Ascending aorta (tissue), 2 donors: ENCODE results near the gene GPR107. TPM values are rescaled to one million over a fixed set of nuclear protein-coding genes. Genes with fewer than 3 reads are reported as not detected.

Source experiments
- DNase-seq, 2 donors: peaks; one replicate each; pipeline ENCODE4 v3.0.0-alpha.2; 2019; ENCODE audit warnings: low spot score in 2 of 2
- H3K27ac ChIP-seq, 2 donors: fragments of 200-600 bp; sonication (generic); one replicate each; pipeline ENCODE4 v1.5.1; 2016 to 2017; ENCODE audit warnings: mild to moderate bottlenecking in 1 of 2
- H3K27me3 ChIP-seq: fragments of 200-600 bp; sonication (generic); one replicate; pipeline ENCODE4 v1.5.1; 2017
- H3K36me3 ChIP-seq, 2 donors: fragments of 200-600 bp; sonication (generic); one replicate each; pipeline ENCODE4 v1.5.1; 2016
- H3K4me1 ChIP-seq, 2 donors: fragments of 200-600 bp; sonication (generic); one replicate each; pipeline ENCODE4 v1.5.1; 2016 to 2017; ENCODE audit warnings: mild to moderate bottlenecking in 1 of 2
- H3K4me3 ChIP-seq, 2 donors: fragments of 200-600 bp; sonication (generic); one replicate each; pipeline ENCODE4 v1.5.1; 2016 to 2017; ENCODE audit warnings: mild to moderate bottlenecking in 1 of 2
- H3K9me3 ChIP-seq, 2 donors: fragments of 200-600 bp; sonication (generic); one replicate each; pipeline ENCODE4 v1.5.1; 2016
- intact Hi-C: fragments of 100-400 bp; cut with DNase I; formaldehyde crosslinking; loops from one replicate; pipeline ENCODE4 v1.15.1; 2023
- total RNA-seq: library from RNA; depleted of rRNA; stranded (reverse); fragments of >200 nt; gene quantifications from one replicate; pipeline ENCODE4 v1.1.0, GENCODE V29; 2016
- TF ChIP-seq, protein P1 (sequence below), 3 experiments: fragments of 200-600 bp in 2 of 3; fragments of 450-650 bp in 1 of 3; sonication (generic) in 2 of 3; IDR thresholded peaks; one replicate each; pipeline ENCODE4 v1.5.1; 2016 to 2019; ENCODE audit warnings: antibody characterized with exemption in 3 of 3, mild to moderate bottlenecking in 1 of 3, moderate library complexity in 1 of 3

The GPR107 gene
- total RNA-seq, 1 donor from 2014 or later = 37.4 TPM

DNA sequence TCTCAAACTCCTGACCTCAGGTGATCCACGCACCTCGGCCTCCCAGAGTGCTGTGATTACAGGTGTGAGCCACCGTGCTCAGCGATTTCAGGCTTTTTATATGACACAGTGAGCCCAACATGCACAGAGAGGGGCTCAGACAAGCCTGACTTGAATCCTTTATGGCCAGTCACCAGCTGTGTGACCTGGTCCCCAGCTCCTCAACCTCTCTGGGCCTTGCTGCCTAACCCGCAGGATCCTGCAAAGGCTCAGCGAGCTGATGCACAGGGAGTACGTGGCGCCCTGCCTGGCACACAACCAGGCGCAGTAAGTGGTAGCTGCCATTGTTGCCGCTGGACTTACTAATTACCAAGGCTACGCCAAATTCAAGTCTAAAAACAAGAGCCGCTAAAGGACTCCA lies 101.9 kb downstream of the GPR107 start:
- intact Hi-C loops = loop anchor here (1.0 to 5.0 kb wide), 2 partner anchors 48 to 81 kb away; no protein-coding TSS in a partner anchor
- Histone ChIP-seq H3K36me3 (no peaks in the 10 kb centered on the region), H3K4me1 (no peaks in the 10 kb centered on the region)

DNA sequence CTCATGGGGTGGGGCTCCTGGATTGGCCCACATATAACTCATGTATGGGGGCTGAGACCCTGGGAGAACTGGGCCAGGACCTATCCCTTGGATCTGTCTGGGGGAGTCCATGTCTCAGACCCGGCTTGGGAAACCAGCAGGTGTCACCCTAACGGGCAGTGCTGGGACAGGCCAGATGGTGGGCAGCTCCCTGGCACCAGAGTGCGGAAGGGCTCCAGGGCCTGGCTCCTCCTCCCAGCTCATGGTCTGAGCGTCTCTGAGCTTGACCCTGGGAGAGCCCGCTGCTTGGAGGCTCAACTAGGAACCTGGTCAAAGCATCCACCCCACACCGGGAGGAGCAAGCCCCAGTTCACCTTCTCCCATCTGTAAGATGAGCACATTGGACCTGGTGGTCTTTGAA lies 103.0 kb downstream of the GPR107 start:
- no peaks in the 10 kb centered on the region for H3K4me1 ChIP-seq
- intact Hi-C loops = loop anchor here (1.0 to 5.0 kb wide), 2 partner anchors 49 to 80 kb away; no protein-coding TSS in a partner anchor
- TF ChIP-seq, protein P1, sequence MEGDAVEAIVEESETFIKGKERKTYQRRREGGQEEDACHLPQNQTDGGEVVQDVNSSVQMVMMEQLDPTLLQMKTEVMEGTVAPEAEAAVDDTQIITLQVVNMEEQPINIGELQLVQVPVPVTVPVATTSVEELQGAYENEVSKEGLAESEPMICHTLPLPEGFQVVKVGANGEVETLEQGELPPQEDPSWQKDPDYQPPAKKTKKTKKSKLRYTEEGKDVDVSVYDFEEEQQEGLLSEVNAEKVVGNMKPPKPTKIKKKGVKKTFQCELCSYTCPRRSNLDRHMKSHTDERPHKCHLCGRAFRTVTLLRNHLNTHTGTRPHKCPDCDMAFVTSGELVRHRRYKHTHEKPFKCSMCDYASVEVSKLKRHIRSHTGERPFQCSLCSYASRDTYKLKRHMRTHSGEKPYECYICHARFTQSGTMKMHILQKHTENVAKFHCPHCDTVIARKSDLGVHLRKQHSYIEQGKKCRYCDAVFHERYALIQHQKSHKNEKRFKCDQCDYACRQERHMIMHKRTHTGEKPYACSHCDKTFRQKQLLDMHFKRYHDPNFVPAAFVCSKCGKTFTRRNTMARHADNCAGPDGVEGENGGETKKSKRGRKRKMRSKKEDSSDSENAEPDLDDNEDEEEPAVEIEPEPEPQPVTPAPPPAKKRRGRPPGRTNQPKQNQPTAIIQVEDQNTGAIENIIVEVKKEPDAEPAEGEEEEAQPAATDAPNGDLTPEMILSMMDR (IDR thresholded peaks at IDR 0.05) = peak; percentile 48 to 62 (median 54)
- peak in 1 of 2 donors; percentile 79 for DNase-seq
- H3K36me3 ChIP-seq = no peaks in the 10 kb centered on the region
- H3K9me3 ChIP-seq = no peaks in the 10 kb centered on the region
- H3K27me3 ChIP-seq = no peaks in the 10 kb centered on the region
- H3K4me3 ChIP-seq = no peak overlapping the region
- no peak overlapping the region for H3K27ac ChIP-seq

More for the DNA sequence above, 101.9 kb downstream of the GPR107 start:
- Histone ChIP-seq H3K4me3 (no peak overlapping the region), H3K27me3 (no peaks in the 10 kb centered on the region), H3K27ac (no peak overlapping the region), H3K9me3 (no peaks in the 10 kb centered on the region)
- no peak for DNase-seq
- TF ChIP-seq, protein P1 (IDR thresholded peaks at IDR 0.05) = no peak

DNA sequence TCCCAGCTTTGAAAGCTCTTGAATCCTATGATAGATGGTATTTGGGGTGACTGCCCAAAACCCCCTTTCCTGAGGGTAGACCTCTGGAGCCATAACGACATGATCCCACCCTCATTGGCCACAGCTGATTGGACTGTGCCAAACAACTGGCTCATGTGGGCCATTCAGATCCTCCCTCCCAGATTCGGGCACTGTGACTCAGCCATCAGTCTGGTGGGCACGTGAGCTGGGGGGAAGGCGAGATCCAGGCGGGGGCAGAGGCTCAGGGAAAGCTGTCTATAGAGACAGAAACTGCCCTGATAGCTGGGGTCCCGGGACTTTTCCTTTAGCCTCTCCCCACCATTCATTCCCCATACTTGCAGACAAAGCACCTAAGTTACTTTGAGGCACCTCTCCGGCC lies 103.4 kb downstream of the GPR107 start:
- H3K9me3 ChIP-seq = no peaks in the 10 kb centered on the region
- no peak overlapping the region for H3K4me3 ChIP-seq
- intact Hi-C loops = loop anchor here (5.0 kb wide), 1 partner anchor 50 kb away; no protein-coding TSS in a partner anchor
- TF ChIP-seq, protein P1 (IDR thresholded peaks at IDR 0.05) = no peak
- H3K27ac ChIP-seq = no peak overlapping the region
- H3K27me3 ChIP-seq = no peaks in the 10 kb centered on the region
- no peaks in the 10 kb centered on the region for H3K4me1 ChIP-seq
- no peaks in the 10 kb centered on the region for H3K36me3 ChIP-seq
- no peak for DNase-seq

DNA sequence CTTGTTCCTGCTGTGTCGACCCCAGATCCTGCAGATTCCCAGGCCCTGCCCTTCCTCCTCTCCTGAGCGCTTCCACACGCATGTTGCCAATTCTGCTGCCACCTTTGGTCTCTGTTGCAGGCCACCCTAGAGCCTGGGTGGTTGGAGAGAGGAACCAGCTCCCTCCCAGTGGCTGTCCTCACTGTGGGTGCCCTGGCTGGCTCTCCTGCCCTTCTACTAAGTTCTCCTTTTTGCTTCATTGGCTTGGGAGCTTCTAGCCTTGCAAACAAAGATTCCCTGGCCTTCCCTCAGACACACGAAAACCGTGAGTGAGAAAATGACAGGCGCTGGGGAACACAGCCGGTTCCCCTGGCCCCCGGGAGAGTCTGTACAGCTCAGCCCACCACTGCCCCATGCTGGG lies 104.3 kb downstream of the GPR107 start:
- no peaks in the 10 kb centered on the region for H3K9me3 ChIP-seq

DNA sequence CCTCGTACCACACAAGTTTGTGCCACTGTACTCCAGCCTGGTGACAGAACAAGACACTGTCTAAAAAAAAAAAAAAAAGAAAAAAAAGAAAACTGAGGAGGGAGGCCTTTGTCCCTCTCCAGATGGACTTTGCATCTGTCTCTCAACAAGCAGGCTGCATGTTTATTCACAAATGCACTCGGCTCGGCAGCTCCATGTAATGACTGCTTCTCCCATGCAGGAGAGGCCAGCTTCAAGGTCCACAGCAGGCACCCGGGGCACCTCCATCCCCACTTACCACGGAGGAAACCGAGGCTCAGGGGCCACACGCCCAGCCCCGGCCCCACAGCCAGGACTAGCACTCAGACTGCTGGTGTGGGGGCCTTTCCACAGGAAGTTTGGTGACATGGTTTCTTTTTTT lies 105.4 kb downstream of the GPR107 start:
- TF ChIP-seq, protein P1 (IDR thresholded peaks at IDR 0.05) = no peak
- DNase-seq = no peak
- intact Hi-C loops = loop anchor here (5.0 kb wide), 1 partner anchor 52 kb away; no protein-coding TSS in a partner anchor
- Histone ChIP-seq H3K4me3 (no peak overlapping the region), H3K36me3 (no peaks in the 10 kb centered on the region), H3K9me3 (no peaks in the 10 kb centered on the region), H3K27ac (no peak overlapping the region), H3K4me1 (no peaks in the 10 kb centered on the region), H3K27me3 (no peaks in the 10 kb centered on the region)

More for the DNA sequence above, 104.3 kb downstream of the GPR107 start:
- intact Hi-C loops = loop anchor here (5.0 kb wide), 1 partner anchor 51 kb away; no protein-coding TSS in a partner anchor
- Histone ChIP-seq H3K27me3 (no peaks in the 10 kb centered on the region), H3K4me3 (no peak overlapping the region), H3K36me3 (no peaks in the 10 kb centered on the region), H3K4me1 (no peaks in the 10 kb centered on the region), H3K27ac (no peak overlapping the region)
- TF ChIP-seq, protein P1 (IDR thresholded peaks at IDR 0.05) = no peak
- DNase-seq = no peak
